DOHH2 (cell line): Measurements from ENCODE around the gene SCUBE2.

ENCODE experiments used
- H3F3A ChIP-seq: fragments of 200-600 bp; sonication (generic), shearing (Covaris generic); 2 replicates; pipeline ENCODE4 v1.6.0; 2016; ENCODE audit warnings: antibody characterized with exemption, mild to moderate bottlenecking; ENCODE audit not compliant: control insufficient read depth, insufficient read depth
- H3K27ac ChIP-seq: fragments of 200-600 bp; sonication (generic); 2 replicates; pipeline ENCODE4 v1.5.1; 2014; ENCODE audit warnings: low read depth, mild to moderate bottlenecking, low read length, moderate library complexity
- H3K27me3 ChIP-seq: fragments of 200-600 bp; sonication (generic); 2 replicates; pipeline ENCODE4 v1.6.1; 2014; ENCODE audit warnings: mild to moderate bottlenecking, low read length, mixed read lengths; ENCODE audit not compliant: control insufficient read depth
- H3K36me3 ChIP-seq: fragments of 200-600 bp; sonication (generic); 2 replicates; pipeline ENCODE4 v1.6.1; 2014; ENCODE audit warnings: mild to moderate bottlenecking, low read length, moderate library complexity, mixed read lengths; ENCODE audit not compliant: control insufficient read depth
- H3K4me1 ChIP-seq: fragments of 200-600 bp; sonication (generic); 2 replicates; pipeline ENCODE4 v1.6.1; 2014; ENCODE audit warnings: mild to moderate bottlenecking, low read length, mixed read lengths; ENCODE audit not compliant: control insufficient read depth
- H3K4me2 ChIP-seq: fragments of 200-600 bp; sonication (generic); 2 replicates; pipeline ENCODE4 v1.6.0; 2014; ENCODE audit warnings: mild to moderate bottlenecking, low read length, moderate library complexity
- H3K4me3 ChIP-seq: fragments of 200-600 bp; sonication (generic); 2 replicates; pipeline ENCODE4 v1.5.1; 2014; ENCODE audit warnings: mild to moderate bottlenecking, low read length, mixed read lengths
- H3K79me2 ChIP-seq: fragments of 200-600 bp; sonication (generic); 2 replicates; pipeline ENCODE4 v1.6.1; 2014; ENCODE audit warnings: mild to moderate bottlenecking, low read length, mixed read lengths; ENCODE audit not compliant: control insufficient read depth
- H3K9me2 ChIP-seq: fragments of 200-600 bp; sonication (generic); replicated peaks from 2 replicates; pipeline ENCODE4 v1.6.1; 2014; ENCODE audit warnings: mild to moderate bottlenecking, low read length, mixed read lengths; ENCODE audit not compliant: control insufficient read depth
- H3K9me3 ChIP-seq: fragments of 200-600 bp; sonication (generic); 2 replicates; pipeline ENCODE4 v1.6.1; 2014; ENCODE audit warnings: antibody characterized with exemption, low read length, mixed read lengths; ENCODE audit not compliant: control insufficient read depth, insufficient read depth
- H4K20me1 ChIP-seq: fragments of 200-600 bp; sonication (generic); 2 replicates; pipeline ENCODE4 v1.6.0; 2014; ENCODE audit warnings: low read depth, mild to moderate bottlenecking, antibody characterized with exemption, low read length, moderate library complexity; ENCODE audit not compliant: control insufficient read depth, insufficient read depth
- EZH2phosphoT487 ChIP-seq: fragments of 200-600 bp; sonication (generic); IDR thresholded peaks from 2 replicates; pipeline ENCODE4 v1.6.1; 2017; ENCODE audit warnings: borderline replicate concordance, mild to moderate bottlenecking, antibody characterized with exemption, low read length, moderate library complexity, mixed read lengths
- TF ChIP-seq, protein P1 (sequence below): fragments of 200-600 bp; sonication (generic); IDR thresholded peaks from one replicate; pipeline ENCODE4 v1.5.1; 2014; ENCODE audit warnings: antibody characterized with exemption, mild to moderate bottlenecking, low read depth, low read length; ENCODE audit not compliant: poor library complexity, severe bottlenecking

Gene SCUBE2

DNA sequence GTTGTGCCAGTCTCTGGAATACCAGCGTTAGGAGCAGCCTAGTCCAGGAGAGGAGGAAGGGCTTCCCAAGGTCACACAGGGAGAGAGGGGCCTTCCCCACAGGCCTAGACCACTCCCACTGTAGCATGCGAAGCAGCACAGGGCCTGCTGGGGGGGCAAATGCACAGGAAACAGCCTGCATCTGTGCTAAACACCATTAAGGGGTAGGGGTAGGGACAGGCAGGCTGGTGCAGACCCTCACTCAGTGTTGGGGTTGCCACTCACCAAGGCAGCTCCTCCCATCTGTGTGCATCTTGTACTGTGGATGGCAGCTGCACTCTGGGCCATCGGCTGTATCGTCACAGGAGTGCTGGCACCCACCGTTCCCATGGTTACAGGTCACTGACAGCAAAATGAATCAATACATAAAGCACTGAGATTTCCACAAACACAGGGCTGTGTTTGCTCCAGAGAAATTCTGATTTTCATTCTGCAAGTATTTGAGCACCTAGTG, 24.9 kb downstream of the SCUBE2 start:
- H3K27ac ChIP-seq = no peak overlapping the region
- H4K20me1 ChIP-seq = no peaks in the 10 kb centered on the region
- H3K36me3 ChIP-seq = no peaks in the 10 kb centered on the region
- no peaks in the 10 kb centered on the region for H3K4me1 ChIP-seq
- no peaks in the 10 kb centered on the region for H3F3A ChIP-seq
- H3K27me3 ChIP-seq = peaks cover 33% of the 10 kb centered on the region
- H3K9me3 ChIP-seq = no peaks in the 10 kb centered on the region
- H3K9me2 ChIP-seq = no peaks in the 10 kb centered on the region
- H3K79me2 ChIP-seq = no peaks in the 10 kb centered on the region
- H3K4me2 ChIP-seq = no peak overlapping the region
- TF ChIP-seq, protein P1, sequence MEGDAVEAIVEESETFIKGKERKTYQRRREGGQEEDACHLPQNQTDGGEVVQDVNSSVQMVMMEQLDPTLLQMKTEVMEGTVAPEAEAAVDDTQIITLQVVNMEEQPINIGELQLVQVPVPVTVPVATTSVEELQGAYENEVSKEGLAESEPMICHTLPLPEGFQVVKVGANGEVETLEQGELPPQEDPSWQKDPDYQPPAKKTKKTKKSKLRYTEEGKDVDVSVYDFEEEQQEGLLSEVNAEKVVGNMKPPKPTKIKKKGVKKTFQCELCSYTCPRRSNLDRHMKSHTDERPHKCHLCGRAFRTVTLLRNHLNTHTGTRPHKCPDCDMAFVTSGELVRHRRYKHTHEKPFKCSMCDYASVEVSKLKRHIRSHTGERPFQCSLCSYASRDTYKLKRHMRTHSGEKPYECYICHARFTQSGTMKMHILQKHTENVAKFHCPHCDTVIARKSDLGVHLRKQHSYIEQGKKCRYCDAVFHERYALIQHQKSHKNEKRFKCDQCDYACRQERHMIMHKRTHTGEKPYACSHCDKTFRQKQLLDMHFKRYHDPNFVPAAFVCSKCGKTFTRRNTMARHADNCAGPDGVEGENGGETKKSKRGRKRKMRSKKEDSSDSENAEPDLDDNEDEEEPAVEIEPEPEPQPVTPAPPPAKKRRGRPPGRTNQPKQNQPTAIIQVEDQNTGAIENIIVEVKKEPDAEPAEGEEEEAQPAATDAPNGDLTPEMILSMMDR = no peak
- no peak for TF ChIP-seq EZH2phosphoT487
- H3K4me3 ChIP-seq = no peak overlapping the region

DNA sequence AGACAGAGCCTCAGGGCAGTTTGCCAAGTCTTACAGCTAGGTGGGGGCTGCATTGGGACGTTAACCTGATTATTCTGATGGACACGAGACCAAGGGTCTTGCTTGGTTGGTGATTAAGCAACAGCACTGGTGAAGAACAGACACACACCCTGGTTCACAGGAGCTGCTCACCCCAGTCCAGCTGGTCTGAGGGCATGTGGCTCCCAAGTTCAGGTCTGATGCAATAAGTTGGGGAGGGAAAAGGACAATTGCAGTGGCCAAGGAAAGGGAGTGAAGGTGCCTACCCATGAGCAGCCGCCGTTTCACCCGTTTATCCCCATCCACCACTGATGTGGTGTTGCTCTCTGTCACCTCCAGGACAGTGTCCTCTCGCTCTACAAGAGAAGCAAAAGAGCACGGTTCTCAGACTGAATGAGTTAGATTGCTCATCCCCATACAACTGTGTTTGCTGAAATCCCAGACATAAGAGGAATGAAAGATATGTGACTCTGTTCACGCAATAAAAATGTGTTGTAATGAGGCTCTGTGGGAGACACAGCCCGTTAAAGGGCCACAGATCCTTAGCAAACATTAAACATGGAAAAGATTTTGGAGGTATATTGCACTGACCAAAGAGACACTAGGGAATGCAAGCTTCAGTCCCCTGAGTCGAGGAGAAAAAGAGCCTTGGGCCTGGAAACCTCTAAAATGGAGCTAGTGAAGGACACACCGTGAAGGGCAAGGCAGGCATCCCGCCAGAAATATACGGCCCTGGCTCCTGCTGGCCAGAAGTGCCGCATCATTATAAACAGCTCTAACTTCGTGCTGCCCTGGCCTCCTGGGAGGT, 25.6 kb downstream of the SCUBE2 start:
- Histone ChIP-seq H3K36me3 (no peaks in the 10 kb centered on the region), H3K9me3 (no peaks in the 10 kb centered on the region), H3F3A (no peaks in the 10 kb centered on the region), H4K20me1 (no peaks in the 10 kb centered on the region), H3K9me2 (no peaks in the 10 kb centered on the region), H3K4me1 (no peaks in the 10 kb centered on the region), H3K4me3 (no peak overlapping the region), H3K4me2 (no peak overlapping the region), H3K79me2 (no peaks in the 10 kb centered on the region), H3K27ac (no peak overlapping the region), H3K27me3 (peaks cover 26% of the 10 kb centered on the region)
- TF ChIP-seq, protein P1 = no peak
- TF ChIP-seq EZH2phosphoT487 = no peak

DNA sequence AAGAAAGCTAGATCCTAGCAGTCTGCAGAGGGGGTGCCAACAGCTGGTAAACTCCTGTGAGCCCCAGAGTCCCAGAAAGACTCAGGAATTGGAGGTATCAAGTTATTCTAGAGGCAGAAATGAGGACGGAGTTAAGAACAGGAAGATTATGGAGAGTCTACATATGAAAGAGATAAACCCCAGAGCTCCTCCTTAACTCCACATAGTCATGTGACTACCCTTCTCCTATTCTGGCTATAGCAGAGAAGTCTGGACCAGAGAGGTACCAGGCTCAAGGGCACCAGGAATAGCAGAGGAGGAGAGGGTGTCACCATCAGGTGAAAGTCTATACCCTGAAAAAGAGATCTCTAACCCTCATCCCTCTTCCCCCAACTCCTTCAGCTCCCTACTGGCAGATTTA, 29.6 kb downstream of the SCUBE2 start:
- H3K27me3 ChIP-seq = peaks cover 6% of the 10 kb centered on the region; the same call in 1 of the 2 replicates
- no peak overlapping the region for H3K4me3 ChIP-seq
- H3K4me2 ChIP-seq = no peak overlapping the region
- no peaks in the 10 kb centered on the region for H3F3A ChIP-seq
- H3K9me3 ChIP-seq = no peaks in the 10 kb centered on the region
- H3K36me3 ChIP-seq = no peaks in the 10 kb centered on the region
- H3K27ac ChIP-seq = no peak overlapping the region
- H3K9me2 ChIP-seq = no peaks in the 10 kb centered on the region
- TF ChIP-seq, protein P1 = no peak
- TF ChIP-seq EZH2phosphoT487 = no peak
- H3K4me1 ChIP-seq = no peaks in the 10 kb centered on the region
- no peaks in the 10 kb centered on the region for H3K79me2 ChIP-seq
- H4K20me1 ChIP-seq = no peaks in the 10 kb centered on the region
